Measurements from ENCODE around the gene RAPSN.

Gene RAPSN

GRCh38 chr11:47488674-47489394 is 39.9 kb upstream of the RAPSN start:
- TF ChIP-seq CTCF (IDR thresholded peaks at IDR 0.05; ENCODE audit: control insufficient read depth, insufficient read depth, low read depth, low read length, missing control alignments) = no peak
- DNase-seq (ENCODE audit: low read depth) = no peak
- H3K4me3 ChIP-seq (ENCODE audit: control insufficient read depth, low read depth, low read length) = no peak overlapping the region

- DNase-seq (ENCODE audit: low read depth) = no peak
- no peak overlapping the region for H3K4me3 ChIP-seq (ENCODE audit: control insufficient read depth, low read depth, low read length)
- TF ChIP-seq CTCF (IDR thresholded peaks at IDR 0.05; ENCODE audit: control insufficient read depth, insufficient read depth, low read depth, low read length, missing control alignments) = no peak
These were observed 39.2 kb upstream of the RAPSN start for GRCh38 chr11:47488111-47488510.

GRCh38 chr11:47487421-47487820 is 38.5 kb upstream of the RAPSN start:
- no peak overlapping the region for H3K4me3 ChIP-seq (ENCODE audit: control insufficient read depth, low read depth, low read length)
- TF ChIP-seq CTCF (IDR thresholded peaks at IDR 0.05; ENCODE audit: control insufficient read depth, insufficient read depth, low read depth, low read length, missing control alignments) = no peak
- DNase-seq (ENCODE audit: low read depth) = no peak

- no peak for DNase-seq (ENCODE audit: low read depth)
- no peak overlapping the region for H3K4me3 ChIP-seq (ENCODE audit: control insufficient read depth, low read depth, low read length)
- TF ChIP-seq CTCF (IDR thresholded peaks at IDR 0.05; ENCODE audit: control insufficient read depth, insufficient read depth, low read depth, low read length, missing control alignments) = no peak
These were observed 36.2 kb upstream of the RAPSN start for GRCh38 chr11:47485107-47485506.

GRCh38 chr11:47483457-47483856 is 34.5 kb upstream of the RAPSN start:
- no peak for DNase-seq (ENCODE audit: low read depth)
- TF ChIP-seq CTCF (IDR thresholded peaks at IDR 0.05; ENCODE audit: control insufficient read depth, insufficient read depth, low read depth, low read length, missing control alignments) = no peak
- H3K4me3 ChIP-seq (ENCODE audit: control insufficient read depth, low read depth, low read length) = no peak overlapping the region

GRCh38 chr11:47480762-47481161 is 31.8 kb upstream of the RAPSN start:
- TF ChIP-seq CTCF (IDR thresholded peaks at IDR 0.05; ENCODE audit: control insufficient read depth, insufficient read depth, low read depth, low read length, missing control alignments) = no peak
- DNase-seq (ENCODE audit: low read depth) = no peak
- H3K4me3 ChIP-seq (ENCODE audit: control insufficient read depth, low read depth, low read length) = no peak overlapping the region

All from AG09309 (cell line).